Measurements from ENCODE around the gene EEF1G.
"Not testable (repeated sequence)": the region's sequence is repeated elsewhere in the genome, so short reads cannot be mapped to it uniquely, and the experiment has no call there.

EEF1G gene

DNA sequence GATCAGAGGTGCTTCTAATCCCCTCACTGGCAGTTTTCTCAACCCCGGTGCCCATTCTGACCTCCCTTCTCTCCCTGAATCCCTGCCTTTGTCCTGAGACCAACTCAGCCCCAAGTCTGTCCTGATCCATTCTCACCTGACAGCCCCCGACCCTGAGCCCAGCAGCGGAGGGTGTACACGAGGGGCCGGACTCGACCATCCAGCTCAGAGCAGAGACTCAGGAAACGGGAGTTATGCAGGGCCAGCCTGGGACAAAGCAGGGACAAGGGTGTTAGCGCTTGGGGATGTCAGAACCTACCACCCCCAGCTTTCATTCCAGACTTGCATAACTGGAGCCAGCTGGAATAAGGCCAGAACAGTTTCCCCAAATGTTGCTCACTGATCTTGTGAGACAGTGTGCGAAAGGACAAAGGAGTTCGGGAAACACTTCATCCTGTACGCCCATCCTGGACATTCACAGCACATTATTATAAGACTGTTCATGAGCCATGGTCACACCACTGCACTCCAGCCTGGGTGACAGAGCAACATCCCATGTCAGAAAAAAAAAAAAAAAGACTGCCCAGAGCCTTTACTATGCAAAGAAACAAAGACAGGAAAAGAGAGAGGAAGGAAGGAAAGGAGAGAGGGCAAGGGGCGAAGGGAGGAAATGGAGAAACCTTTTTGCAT, 3.5 kb upstream of the EEF1G start:
- peak; percentile 63 for DNase-seq (ENCODE audit: low read depth)

DNA sequence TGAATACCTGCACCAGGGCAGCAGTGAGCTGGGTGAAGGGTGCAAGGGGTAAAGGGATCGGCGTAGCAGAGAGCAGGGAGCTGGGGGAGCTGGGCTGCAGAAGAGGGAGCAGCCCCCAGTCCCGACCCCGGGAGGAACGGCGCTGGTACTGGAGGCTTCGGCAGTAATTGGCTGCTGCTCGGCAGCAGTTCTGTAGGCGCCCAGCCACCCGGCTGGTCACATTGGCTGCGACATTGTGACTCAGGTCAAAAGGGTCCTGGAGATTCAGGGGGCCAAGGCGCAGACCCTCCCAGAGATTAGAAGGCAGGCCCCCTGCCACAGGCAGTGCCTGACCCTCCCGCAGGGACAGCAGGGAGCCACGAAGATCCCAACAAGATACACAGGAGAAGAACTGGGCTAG, 2.1 kb upstream of the EEF1G start:
- DNase-seq (ENCODE audit: low read depth) = no peak

DNA sequence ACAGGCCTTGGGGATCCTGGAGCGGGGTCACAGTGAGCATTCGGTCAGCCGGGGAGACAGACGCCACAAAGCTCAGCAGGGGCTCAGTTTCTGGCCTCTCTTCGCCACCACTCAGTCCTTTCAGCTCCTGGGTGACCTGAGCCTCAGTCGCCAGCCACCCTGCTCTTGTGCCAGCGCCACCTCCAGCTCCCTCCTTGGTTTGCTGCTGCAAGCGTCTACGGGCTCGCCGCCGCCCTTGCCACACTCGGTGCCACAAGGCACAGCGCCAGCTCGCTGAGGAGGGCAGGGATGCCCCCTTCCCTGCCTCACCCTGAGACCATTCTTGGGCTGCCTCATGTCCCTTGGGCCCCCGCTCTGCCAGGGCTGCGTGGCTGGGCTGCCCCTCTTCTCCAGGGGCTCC, 1.5 kb upstream of the EEF1G start:
- no peak for DNase-seq (ENCODE audit: low read depth)

DNA sequence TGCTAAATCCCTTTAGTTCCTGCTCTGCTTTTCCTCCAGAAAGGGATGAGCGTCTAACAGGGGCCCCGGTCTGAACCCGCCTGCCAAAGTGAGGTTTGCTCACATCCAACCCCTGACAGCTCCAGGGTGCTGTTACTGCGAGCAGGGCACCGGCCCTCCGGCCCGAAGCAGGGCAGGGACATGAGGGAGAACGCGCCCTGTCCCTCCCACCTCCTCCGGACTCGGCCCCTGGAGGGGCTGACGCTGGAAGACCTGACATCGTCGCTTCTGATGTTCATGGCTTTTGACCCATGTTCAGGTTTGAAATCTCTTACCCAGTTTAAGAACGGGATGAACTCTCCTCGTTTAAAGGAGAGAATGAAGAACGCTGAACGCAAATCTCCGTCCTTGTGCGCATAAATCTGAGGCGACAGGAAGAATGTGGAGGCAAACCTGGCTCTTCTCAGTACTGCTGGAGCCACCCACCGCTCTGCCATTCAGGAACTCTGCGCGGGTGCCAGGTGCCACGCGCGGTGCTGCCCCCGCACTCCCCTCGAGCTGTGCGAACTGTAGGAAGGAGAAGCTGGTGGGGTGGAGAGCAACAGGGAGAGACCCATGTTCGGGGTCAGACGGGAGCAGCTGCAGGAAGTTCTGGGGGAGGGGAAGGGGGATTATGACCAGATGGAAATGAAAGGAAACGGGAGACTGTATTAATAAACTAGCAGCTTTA, 826 bp upstream of the EEF1G start:
- DNase-seq (ENCODE audit: low read depth) = no peak

DNA sequence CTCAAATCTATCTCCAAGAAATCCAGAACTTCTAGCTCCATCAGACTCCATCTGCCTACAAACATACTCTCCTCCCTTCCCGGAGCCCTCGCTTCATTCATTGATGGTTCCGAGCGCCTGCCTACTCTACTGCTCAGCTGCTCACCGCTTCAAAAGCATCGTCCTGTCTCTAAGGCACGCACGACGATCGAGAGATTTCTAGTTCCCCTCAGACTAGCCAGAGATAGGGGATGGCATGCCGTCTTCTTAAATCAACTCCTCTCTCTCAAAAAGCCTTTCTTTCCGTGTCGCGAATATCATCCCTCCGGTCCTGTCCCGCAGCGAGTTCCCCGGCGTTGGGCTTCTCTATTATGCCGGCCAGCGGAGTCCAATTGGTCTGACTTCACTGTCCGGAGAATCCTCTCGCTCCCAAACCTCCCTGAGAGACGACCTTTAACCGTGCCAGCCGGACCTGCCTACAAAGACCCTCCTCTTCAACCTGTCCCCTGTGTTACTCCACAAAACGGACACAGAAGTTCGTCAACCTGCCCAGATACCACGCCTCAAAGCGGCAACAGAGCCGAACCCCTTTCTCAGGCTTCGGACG, 592 bp downstream of the EEF1G start:
- no peak for DNase-seq (ENCODE audit: low read depth)

- no peak for DNase-seq (ENCODE audit: low read depth)
These were observed 1.3 kb downstream of the EEF1G start for GRCh38 chr11:62572431-62572830.

GRCh38 chr11:62571493-62571892, 2.2 kb downstream of the EEF1G start:
- not testable (repeated sequence) for DNase-seq (ENCODE audit: low read depth)

DNA sequence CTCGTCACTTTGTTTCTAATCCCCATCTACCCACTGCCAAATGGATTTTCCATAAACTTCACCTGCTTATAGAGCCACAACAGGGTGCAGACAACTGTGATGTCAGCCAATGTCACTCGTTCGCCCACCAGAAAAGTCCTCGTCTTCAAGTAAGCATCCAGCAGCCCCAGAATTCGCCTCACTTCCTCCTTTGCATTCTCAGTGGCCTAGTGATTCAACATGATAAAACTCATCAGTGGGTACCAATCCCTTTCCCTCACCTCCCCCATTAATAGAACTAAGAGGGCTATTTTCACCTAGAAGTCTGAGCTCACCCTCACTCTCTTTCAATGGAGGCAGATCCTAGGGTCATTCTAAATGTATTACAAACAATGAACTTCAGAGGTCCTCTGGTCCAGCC, 2.8 kb downstream of the EEF1G start:
- not testable (repeated sequence) for DNase-seq (ENCODE audit: low read depth)

DNA sequence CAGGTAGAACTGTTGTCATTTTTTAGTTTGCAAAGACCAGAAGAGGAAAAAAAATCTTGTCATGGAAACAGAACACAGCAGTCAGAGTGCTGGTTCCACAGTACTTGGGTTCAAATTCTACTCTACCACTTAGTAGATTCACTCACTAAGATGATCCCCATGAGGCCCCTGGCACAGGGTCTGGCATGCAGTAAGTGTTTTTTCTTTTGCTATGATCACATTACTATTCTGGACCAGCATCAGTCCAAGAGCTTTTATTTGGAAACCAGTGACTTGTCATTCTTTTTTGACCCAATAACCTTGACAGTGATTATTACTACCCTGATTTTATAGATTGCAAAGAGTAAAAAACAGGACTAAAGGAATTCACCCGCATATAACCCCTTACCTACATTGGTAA, 4.1 kb downstream of the EEF1G start:
- no peak for DNase-seq (ENCODE audit: low read depth)

GRCh38 chr11:62567018-62567633, 6.6 kb downstream of the EEF1G start:
- DNase-seq (ENCODE audit: low read depth) = no peak

DNA sequence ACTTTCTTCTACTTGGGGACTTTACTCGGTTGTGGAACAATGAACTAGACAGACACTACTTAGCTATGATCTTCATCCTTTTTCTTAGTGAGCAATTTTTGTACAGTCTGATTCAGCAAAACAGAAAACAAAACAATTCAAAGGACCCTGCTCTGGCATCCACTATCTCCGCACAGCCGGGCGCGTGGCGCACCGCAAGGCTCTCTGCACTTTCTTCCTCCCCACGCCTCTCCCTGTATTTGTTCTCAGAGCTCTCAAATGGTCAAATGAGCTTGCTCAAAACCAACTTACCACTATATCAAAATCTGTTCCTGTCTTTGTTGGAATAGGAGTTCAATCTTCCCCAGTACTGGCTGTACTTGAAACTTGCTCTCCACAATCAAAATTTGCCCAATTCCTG, 7.4 kb downstream of the EEF1G start:
- no peak for DNase-seq (ENCODE audit: low read depth)

DNA sequence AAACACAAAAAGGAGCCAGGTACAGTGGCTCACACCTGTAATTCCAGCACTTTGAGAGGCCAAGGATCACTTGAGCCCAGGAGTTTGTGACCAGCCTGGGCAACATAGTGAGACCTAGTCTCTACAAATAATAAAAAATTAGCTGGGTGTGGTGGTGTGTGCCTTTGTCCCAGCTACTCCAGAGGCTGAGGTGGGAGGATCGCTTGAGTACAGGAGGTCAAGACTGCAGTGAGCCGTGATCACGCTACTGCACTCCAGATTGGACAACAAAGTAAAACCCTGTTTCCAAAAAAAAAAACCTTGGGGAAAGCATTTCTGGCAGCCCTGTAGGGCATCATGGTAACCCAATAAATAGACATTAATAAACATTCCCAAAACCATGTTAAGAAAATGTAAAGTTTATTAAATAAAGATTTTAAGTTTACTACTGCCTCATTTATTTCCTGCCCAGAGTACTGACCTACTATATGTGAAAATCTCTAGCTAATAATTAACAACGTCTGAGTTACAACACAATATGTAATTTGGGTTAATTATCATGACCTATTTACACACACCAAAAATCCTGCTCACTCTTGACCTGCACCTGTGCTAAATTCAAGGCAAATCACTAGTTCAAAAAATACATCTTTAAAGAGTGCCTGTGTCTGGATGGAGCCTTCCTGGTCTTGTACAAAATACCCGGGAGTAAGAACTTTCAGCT, 8.4 kb downstream of the EEF1G start:
- DNase-seq (ENCODE audit: low read depth) = no peak

DNA sequence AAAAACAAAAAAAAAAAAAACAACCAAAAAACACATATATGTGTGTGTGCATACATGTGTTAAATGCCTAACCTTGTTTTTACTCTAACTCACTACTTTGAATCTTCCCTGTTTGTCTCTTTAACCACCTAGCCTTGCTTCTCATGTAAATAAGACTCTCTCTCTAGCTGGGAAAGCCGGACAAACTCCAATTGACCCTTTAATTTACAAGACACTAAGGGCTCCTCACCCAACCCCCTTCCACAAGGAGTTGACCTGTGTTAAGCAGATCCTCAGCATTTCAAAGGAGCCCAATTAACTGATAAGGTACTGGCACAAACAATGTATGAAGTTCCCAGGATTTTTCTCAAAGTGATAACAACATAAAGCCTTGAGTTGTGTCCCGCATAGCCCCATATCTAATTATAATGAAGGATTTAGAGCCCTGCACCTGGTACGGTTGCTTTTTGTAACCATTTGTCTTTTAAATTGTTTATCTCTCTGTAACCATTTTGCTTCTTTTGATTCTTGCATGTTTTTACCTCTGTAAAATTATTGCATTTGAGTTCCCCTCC, 11.9 kb downstream of the EEF1G start:
- DNase-seq (ENCODE audit: low read depth) = not testable (repeated sequence)

GRCh38 chr11:62560566-62561103, 13.1 kb downstream of the EEF1G start:
- DNase-seq (ENCODE audit: low read depth) = peak; percentile 99

DNA sequence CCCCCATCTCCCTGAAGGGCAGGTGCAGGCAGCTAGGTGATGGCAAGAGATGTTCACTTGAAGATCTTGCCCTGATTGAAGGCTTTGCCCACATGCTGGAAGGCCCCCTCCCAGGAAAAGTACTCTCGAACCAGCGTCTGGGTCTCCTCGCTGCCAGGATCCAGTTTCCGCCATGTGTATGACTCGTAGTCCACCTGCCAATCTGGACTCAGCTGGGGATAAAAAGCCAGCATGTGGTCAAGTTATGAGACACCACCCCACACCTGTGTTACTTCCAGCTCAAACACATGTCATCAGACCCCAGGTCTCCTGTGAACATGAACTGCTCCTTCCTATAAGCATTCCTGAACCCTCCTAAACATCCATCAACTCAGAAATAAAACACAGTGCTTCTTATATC, 14.1 kb downstream of the EEF1G start:
- not testable (repeated sequence) for DNase-seq (ENCODE audit: low read depth)

DNA sequence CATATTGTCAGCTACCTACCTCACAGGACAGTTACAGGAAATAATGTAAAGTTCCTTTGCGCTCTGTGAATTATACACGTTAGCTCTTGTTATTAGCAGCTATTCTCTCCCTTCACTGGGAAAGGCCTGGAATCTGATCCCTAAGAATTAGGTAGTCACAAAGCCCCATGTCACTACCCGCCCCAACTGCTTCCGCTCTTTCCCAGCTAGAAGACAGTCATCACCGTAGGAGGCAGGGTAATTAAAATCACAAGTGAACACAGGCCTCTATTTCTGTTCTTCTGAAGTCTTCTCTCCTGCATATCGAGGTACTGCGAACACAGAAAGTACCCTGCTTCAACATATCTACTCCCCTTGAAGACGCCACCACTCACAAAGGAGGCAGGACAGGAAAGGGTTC, 14.5 kb downstream of the EEF1G start:
- no peak for DNase-seq (ENCODE audit: low read depth)

DNA sequence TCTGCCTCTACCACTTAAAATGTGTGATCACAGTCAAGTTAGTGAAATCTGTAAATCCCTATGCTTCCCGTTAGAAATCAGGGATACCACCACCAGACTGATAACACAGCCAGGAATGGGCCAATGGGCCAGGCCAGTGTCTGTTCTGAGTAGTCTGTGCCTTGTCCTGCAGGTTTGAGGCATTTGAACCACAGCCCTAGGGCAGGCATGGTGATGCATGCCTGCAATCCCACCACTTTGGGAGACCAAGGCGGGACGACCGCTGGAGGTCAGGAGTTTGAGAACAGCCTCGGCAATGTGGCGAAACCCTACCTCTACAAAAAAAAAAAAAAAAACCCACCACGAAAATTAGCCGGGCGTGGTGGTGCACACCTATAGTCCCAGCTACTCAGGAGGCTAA, 15.0 kb downstream of the EEF1G start:
- no peak for DNase-seq (ENCODE audit: low read depth)

- DNase-seq (ENCODE audit: low read depth) = no peak
These were observed 16.6 kb downstream of the EEF1G start for GRCh38 chr11:62556875-62557631.

- peak; percentile 85 for DNase-seq (ENCODE audit: low read depth)
These were observed 17.4 kb downstream of the EEF1G start for GRCh38 chr11:62556108-62556874.

- peak; percentile 48 for DNase-seq (ENCODE audit: low read depth)
These were observed 18.1 kb downstream of the EEF1G start for GRCh38 chr11:62555464-62556107.

Measured in iris pigment epithelial cell (primary cell).